GM12874 (cell line): ENCODE measurements around the gene CCDC68.

Experiments used
- CTCF ChIP-seq: IDR thresholded peaks from 2 replicates; pipeline ENCODE4 v1.5.1; 2011; ENCODE audit warnings: low read depth, mild to moderate bottlenecking, control low read depth, low read length, moderate library complexity; ENCODE audit not compliant: insufficient read depth

Gene CCDC68

GRCh38 chr18:54859667-54860421 is 99.4 kb downstream of the CCDC68 start:
- TF ChIP-seq CTCF: no peak

DNA sequence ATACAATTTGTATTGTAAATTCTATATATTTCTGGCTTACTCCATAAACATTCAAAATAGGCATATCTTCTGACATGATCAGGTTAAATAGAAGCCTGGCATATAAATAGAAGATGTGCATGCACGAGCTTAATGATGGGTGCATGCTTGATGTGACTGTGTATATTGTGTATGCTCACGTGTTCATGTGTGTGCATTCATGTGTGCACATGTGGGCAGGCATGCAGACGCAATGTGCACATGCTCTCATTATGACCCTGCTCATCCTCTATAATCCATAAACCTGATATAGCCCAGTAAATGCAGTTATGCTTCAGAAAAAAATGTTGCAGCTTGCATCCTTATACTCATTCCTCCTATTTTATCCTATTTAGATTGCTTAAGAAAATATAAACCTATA is 101.8 kb downstream of the CCDC68 start:
- TF ChIP-seq CTCF: no peak

- no peak for TF ChIP-seq CTCF
Observed at GRCh38 chr18:54856105-54856646, 103.1 kb downstream of the CCDC68 start.

DNA sequence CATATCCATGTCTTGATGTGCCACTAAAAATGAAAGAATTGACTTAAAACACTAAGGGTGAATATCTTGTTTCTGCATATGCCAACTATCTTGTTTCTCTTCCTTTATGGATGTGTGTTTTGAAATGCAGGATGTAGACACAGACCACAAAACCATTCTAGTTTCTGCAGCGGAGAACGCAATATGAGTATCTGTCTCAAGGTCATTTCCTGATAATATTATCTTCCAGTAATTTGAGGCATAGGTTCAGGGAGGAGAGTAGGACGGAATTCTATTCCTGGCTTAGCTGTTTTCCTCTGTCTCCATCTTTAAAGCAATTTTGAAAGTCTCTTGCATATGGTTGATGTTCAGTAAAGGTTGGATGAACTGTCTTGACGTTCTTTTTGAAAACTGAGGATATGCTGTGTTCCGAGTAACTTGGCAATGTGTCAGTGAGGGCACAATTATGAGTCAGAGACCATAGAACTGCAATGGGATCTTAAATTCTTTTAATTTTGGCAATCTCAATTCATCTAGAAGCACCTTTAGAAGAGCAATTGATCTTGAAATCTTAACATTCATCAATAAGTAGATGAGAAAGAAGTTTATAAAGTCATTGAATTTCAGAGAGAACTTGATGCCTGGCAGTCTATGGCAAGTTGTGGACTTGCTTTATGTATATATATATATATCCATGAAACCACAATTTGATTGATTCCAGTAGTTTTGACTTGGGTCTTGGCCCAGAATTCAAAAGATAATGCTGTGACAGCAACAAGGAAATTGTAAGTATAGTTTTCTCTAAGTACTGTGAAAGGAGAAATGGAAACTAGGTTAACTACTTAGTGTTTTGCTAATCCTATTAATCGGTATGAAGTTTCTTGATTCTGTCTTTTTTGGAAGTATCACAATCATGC is 106.2 kb downstream of the CCDC68 start:
- TF ChIP-seq CTCF: no peak
